OCI-LY3 (cell line): Measurements from ENCODE around the gene PAK1IP1.
"Not testable (repeated sequence)": the region's sequence is repeated elsewhere in the genome, so short reads cannot be mapped to it uniquely, and the experiment has no call there.

ENCODE experiments used
- CTCF ChIP-seq: fragments of 200-600, 300-600 bp; sonication (generic); IDR thresholded peaks from 2 replicates; pipeline ENCODE4 v1.5.1; 2014; ENCODE audit warnings: antibody characterized with exemption, low read length, low read depth
- EZH2phosphoT487 ChIP-seq: fragments of 200-600 bp; shearing (Covaris generic); IDR thresholded peaks from 2 replicates; pipeline ENCODE4 v1.6.1; 2018; ENCODE audit warnings: antibody characterized with exemption, mixed run types, low read depth

- TF ChIP-seq CTCF, EZH2phosphoT487: not testable (repeated sequence)
Measured at GRCh38 chr6:10660431-10661191, 34.2 kb upstream of the PAK1IP1 start.
